Hypothalamus (tissue), 51 donors: ENCODE measurements around the gene GATA2.

Experiments used
- DNase-seq, 51 donors: peaks; one replicate each; lab custom pipeline; 2025; lab: John Stamatoyannopoulos, UW

GATA2 gene

DNA sequence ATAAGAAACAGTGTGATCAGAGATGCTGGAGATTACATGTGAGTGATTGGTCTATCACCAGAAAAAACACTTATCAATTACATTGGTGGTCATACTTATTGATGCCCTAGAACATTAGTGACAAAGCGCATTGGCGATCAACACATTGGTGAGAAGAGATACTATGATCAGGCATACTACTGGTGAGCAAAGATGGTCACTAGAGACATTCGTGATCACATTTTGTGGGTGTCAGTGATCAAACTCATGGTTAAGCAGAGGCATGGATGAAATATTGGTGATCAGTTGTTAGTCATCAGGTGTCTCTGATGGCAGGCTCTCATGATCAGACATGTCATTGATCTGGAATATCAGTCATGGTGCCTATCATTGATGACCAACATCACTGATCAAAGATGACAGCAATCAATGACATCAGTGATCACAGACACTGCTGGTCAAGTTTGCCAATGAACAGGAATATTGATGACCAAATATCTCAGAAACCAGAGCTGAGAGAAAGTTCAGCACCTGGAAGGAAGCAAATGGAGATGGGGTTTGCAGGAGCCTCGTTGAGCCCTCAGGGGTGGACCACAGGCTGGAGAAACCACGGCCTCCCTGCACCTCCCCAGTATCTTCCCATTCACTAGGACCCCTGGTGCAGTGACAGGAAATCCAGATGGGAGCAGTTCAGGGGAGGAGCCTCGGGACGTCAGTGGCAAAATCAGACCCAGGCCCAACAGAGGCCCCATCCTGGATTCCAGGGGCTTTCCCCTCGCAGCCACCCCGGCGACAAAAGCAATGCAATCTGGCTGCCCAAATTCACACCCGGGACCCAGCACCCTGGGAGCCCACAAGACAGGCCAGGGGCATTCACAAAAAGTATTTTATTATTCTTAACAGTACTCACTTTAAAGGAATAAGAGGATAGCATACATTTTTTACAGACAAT lies 14.2 kb downstream of the GATA2 start:
- no peak for DNase-seq

DNA sequence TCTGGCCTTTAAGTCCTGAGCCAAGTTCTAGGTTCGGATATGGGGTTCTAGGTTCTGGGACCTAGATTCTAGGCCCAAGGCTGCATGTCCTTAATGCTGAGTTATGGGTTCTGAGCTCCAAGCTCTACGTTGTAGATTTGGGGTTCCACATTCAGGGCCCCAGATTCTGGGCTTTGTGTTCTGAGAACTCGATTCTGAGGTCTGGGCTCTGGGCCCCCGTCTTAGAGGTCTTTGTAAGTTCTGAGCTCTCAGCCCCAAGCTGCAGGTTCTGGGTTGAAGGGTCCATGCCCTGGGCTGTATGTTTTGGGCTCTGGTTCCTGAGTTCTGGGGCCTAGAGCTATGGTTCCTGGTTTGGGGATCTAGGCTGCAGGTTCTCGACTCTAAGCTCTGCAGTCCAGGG lies 16.3 kb downstream of the GATA2 start:
- no peak for DNase-seq

DNA sequence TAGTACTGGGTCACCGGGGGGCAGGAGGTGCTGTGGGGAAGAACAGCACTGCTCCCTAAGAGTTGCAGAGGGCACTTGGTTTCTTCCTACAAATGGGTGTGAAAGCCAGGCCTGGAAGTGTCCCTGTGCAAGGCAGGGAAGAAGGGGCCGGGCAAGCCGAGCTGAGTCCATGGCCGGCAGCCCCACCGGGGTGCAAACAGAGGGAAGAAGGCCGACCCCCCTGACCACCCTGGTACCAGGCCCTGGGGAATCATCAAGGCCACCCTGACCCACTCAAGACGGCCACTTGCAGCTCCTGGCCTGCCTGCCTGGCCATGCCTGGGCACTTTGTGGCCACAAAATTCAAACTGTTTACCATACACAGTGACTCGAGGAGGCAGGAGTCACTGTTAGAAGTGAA lies 17.6 kb downstream of the GATA2 start:
- no peak for DNase-seq

DNA sequence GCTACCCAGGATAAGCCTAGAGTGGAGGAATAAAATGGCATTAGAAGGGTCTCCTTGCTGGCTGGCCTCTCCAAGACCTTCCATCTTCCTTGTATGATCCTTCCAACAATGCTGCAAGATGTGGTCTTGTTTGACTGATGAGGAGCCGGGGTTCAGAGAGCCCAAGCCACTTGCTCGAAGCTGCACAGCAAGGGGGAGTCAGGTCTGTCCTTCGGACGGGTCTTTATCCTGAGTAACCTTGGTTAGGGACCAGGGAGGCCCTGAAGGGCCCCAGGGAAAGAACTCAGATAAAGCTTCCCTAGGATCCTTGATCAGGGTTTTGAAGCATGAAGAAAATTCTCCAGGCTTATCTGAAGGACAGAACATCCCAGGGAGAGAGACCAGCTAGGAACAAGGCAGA lies 19.3 kb downstream of the GATA2 start:
- DNase-seq = no peak

DNA sequence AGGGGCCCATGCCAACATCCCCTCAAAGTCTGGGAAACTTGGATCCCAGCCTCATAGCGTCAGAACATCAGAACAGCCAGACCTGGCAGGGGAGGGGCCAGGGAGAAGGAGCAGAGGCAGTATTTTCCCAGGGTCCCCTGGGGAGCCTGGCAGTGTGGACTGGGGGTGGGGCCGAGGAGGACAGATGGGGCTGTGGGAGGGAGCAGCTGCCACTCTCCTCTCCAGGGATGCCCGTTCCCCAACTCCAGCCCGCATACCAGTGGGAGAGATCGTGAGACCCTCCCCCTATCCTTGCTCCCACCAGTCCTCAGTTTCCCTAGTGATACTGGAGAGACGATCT lies 19.9 kb downstream of the GATA2 start:
- no peak for DNase-seq

DNA sequence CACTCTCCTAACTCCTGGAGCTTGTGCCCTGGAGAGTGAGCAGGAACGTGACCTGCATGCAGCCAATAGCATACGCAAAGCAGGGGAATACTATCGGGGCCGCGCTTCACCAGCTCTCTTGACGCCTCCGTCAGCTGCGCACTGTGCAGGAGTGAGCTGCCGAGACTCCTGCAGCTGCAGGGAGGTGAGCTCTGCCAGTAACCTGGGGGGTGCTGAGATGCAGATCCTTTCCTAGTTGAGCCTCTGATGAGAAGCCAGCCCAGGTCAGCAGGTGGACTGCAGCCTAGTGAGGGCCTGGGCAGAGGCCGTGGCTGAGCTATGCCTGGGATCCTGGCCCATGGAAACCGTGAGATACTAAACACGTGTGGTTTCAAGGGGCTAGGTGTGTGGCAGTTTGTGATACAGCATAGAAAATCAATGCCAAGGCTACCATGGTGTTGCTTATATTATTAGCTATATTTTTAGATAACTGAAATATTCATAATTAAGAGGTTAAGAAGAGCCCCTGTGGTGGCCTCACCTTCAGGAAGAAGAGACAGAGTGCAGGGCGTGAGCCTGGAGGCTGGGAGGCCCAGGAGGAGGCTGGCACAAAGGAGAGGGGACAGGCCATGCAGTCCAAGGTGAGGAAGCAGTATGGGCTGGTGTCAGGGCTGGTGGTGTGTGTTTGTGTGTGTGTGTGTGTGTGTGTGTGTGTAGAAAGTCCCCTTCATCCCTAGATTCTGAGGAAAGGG lies 20.4 kb downstream of the GATA2 start:
- DNase-seq = no peak

DNA sequence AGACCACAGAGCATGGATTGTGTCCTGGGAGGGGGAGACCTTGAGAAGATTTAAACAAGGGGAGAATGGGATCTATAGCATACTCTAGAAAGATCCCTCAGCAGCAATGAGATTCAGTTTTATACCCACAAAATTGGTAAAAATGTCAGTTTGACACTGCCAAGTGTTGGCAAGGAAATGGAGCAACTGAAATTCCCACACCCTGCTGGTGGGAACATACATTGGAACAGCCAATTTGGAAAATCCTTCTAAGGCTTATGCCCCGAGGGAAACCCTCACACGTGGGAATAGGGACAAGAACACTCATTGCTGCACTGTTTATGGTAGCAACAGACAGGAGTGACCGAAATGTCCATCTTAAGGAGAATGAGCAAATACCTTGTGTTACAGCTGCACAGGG lies 21.3 kb downstream of the GATA2 start:
- no peak for DNase-seq

DNA sequence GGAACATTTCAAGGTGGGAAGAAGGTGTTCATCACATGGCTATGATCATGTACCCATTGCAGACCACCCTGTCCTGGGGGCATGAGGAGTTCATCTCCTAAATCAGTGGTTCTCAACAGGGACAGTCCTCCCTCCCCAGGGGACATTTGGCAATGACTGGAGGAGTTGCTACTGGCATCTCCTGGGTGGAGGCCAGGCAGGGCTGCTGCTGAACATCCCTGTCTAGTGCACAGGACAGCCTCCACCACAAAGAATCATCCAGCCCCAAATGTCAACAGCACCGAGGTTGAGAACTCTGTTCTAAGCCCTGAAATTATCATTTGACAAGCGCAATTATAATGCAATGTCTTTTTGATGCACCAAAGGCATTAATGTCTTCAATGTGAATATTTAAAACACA lies 21.9 kb downstream of the GATA2 start:
- DNase-seq = no peak

DNA sequence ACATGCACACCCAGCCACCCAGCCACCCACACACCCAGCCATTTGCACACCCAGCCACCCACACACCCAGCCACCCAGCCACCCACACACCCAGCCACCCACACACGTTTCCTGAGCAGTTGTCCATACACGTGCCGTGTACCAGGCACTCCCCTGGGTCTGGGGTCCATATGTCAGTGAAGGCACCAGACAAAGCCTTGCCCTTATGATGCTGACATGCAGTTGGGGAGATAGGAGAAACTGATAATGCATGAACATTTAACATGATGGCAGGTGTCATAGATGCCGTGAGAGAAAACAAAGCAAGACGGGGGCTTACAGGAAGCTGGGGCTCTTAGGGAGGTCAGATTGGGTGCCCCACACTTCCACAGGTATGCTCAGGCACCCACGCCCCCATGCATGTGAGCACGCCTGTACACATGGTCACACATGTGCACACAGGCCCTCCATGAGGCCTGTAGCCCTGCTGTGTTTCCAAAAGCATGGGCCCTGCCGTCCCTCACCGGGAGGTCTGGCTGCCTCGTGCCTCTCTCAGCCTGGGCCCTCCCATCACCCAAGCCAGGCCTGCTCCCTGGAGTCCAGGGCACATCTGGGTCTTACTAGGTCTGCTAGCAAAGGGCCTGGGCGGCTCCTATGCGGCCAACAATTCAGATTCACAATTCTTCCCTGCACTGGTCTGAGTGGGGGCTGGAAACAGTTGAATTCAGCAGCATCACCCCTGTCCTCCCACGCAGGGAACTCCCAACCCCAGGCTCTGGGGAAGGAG lies 22.7 kb downstream of the GATA2 start:
- DNase-seq = no peak

DNA sequence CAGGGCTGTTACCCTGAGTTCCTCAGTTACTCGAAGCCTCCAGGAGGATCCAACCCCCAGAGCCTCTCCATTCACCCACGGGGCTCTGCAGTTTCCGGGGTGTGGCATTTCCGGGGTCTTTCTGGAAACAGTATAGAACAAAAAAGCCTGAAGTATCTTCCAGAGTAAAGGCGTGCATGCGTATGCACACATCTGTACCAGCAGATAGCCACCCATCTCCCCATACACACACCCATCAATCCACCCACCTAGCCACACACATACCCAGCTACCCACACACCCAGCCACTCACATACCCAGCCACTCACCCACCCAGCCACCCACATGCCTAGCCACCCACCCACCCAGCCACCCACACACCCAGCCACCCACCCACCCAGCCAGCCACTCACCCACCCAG lies 23.4 kb downstream of the GATA2 start:
- DNase-seq = no peak

DNA sequence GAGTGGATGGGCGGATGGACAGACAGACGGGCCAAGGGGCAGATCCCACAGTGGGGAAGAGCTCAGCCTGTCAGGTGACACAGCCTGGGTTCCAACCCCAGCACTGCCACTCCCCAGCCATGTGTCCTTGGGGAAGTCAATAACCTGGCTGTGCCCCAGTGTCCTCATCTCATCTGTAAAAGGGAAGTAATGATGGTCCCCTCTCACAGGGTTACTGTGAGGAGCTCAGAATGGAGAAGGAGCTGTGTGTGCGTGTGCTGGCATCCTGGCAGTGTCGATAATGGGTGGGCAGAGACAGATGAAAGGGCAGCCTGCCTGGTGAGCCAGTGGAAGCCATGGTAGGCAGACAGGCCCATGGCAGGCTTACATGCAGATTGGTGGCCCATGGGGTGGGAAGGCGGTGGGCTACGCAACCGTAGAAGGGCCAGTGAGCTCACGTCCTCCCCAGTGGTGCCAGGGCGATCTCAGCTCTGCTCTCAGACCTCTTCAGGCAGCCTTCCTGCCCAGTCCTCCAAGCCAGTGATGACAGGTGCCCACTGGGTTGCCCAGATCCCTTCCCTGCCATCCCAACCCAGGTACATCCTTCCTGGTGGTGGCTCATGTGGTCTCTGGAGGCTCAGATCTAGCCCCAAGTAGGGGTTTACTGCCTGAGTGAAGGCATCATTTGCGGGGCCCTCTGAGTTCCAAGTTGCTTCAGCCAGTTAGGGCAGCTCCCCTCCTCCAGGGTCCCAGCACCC lies 24.0 kb downstream of the GATA2 start:
- no peak for DNase-seq

DNA sequence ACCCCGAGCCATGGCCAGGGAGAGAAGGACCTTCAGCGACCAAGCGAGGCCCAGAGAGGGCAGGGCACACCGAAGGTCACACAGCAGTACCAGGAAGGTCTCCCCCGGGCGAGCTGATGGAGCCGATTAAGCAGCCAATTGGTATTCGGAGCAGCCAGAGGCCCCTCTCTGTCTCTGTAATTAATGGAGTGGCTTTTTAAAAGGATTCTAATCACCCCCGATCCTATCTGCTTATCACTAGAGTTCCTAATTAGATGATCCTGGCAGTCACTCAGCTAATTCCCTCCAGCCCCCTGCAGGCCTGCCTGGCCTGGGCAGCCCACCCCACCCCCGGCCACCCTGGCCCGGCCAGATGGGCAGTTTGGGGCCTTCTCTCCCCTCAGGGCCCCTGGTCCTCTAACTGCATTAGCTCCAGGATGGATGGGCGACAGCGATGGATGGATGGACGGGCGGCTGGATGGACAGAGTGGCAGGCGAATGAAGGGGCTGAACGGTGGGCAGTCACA lies 24.7 kb downstream of the GATA2 start:
- no peak for DNase-seq

DNA sequence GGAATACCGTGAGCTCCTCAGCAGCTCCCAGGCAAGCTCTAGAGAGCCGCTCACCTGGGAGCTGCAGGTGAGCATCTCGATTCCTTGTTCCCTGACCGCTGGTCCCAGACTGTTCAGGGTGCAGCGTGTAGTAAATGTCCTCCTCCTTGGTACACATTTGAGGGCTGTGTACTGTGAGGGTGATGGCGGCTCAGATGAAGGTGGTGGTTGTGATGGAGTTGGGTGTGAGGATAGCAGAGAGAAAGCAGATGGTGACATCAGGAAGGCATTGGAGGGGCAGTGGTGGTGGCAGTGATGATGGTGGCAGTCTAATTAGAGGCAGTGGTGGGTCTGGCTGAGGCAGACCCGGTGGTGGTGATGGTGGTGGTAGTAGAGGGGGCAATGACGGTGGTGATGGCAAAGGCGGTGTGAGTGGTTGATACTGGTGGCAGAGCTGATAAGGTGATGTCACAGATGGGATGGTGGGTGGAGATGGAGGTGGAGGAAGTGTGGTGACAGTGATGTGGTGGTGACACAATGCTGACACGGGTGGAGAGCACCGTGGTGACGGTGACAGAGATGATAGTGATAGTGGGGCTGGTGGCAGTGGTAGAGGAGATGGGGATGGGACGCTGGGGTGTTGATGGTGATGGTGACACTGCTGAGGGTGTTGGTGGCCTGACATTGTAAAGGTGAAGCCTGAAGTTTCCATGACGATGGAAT lies 26.0 kb downstream of the GATA2 start, which contains the start of gene DNAJB8:
Gene DNAJB8, minus strand, starts transcription at position 51 of the 702 bp plus-strand sequence. CDS start 3,645 bp downstream, outside the sequence.
- no peak for DNase-seq

DNA sequence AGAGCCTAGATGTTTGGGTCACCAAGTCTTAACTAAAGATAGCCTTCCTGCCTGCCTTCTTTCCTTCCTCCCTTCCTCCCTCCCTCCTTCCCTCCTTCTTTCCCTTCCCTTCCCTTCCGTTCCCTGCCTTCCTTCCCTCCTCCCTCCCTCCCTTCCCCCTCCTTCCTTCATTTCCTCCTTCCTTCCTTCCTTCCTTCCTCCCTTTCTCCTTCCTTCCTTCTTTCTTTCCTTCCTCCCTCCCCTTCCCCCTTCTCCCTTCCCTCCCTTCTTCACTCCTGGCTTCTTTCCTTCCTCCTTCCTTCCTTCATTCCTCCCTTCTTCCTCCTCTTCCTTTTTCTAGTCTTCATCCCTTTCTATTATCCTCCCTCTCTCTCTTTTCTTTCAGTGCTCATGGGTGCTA lies 28.3 kb downstream of the GATA2 start:
- DNase-seq = no peak

DNA sequence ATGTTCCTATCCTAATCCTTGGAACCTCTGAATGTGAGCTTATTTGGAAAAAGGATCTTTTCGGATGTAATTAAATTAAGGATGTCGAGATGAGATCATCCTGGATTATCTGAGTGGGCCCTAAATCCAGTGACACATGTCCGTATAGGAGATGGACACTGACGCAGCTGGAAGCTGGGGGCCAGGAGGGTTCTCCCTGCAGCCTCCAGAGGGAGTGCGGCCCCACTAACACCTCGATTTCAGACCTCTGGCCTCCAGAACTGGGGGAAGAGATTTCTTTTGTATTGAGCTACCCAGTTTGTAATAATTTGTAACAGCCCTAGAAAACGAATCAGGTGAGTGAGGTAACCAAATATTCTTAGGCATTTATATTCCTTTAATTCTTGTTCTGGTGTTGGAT lies 28.8 kb downstream of the GATA2 start:
- no peak for DNase-seq

DNA sequence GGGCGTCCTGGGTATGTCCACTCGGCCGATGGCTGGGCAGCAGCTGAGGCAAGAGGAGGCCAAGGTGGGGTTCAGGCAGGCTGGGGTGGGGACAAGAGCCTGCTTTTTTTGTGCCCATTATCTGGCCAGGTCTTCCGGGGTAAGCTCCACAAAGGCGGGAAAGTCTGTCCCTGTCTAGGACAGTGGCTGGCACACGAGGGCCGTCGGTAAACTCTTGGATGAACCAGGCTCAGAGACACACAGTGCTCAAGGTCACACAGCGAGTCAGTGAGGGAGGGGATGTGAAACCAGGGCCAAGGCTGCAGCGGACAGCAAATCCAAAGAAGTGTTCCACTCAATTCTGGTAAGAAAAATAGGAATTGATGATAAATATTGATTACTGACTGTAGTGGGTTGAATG lies 29.2 kb downstream of the GATA2 start:
- no peak for DNase-seq

DNA sequence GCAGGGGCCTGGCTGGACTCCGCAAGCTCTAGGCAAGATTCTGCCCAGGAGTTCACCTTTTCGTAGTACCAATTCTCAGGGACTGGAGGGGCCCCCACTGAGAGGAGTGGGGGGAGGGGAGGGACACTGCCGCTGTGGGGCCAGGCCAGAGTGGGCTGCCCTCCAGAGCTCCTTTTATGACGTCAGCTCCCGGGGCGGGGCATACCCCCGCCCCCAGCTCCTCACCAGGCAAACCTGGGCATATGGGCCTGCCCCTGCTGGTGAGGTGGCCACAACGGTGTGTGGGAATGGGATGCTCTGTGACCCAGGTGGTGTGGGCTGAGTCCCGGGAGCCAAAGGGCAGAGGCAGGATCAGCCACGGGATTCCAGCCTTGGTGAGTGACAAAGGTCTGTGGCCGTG lies 29.6 kb downstream of the GATA2 start:
- DNase-seq = no peak

DNA sequence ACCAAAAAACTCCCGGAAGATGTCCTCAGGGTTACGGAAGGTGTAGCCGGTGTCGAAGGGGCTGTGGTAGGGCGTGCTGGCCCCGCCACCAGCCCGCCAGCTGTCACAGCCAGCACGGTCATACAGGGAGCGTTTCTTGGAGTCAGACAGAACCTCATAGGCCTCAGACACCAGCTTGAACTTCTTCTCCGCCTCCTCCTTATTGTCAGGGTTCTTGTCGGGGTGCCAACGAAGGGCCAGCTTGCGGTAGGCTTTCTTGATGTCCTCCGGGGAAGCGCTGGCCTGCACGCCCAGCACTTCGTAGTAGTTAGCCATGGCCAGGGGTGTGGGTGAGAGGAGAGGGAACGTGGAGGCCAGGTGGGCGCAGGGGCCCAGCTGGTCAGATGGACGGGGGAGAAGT lies 30.1 kb downstream of the GATA2 start:
- DNase-seq = no peak

DNA sequence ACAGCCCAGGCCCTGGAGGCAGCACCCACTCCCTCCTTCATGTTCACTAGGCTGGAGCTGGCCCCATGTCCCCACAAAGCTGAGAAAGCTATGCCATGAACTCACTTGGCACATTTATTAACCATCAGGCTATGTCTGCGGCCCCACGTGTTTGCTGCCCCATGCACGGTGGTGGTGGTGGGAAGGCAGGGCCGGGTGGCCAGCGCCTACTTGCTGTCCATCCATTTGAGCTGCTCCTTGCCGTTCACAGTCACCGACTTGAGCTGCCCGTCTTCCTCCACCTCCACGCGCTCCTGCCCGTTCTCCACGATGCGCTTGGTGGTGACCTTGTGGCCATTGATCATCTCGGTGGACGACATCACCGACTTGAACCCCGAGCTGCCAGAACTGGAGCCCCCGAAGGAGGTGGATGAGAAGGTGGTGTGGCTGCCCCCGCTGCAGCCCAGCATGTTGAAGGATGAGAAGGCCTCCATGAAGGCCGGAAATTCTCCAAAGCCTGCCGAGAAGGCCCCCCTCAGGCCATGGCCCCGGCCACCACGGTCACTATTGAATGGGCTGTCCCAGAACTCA lies 30.6 kb downstream of the GATA2 start:
- DNase-seq = no peak
